OCI-LY3 (cell line): Measurements from ENCODE around the gene NCOA5.

Experiments
- H2AFZ ChIP-seq: fragments of 200-600, 300-600 bp; shearing (Covaris generic); 2 replicates; pipeline ENCODE4 v1.6.0; 2014; ENCODE audit warnings: antibody characterized with exemption, low read depth, low read length
- H3K27ac ChIP-seq: fragments of 200-600, 300-600 bp; sonication (generic); 2 replicates; pipeline ENCODE4 v1.5.1; 2014; ENCODE audit warnings: mild to moderate bottlenecking, low read length, moderate library complexity, mixed read lengths
- H3K27me3 ChIP-seq: fragments of 200-600, 300-600 bp; sonication (generic); 2 replicates; pipeline ENCODE4 v1.6.1; 2014; ENCODE audit warnings: low read depth, low read length, mixed read lengths
- H3K36me3 ChIP-seq: fragments of 200-600, 300-600 bp; sonication (generic); replicated peaks from 2 replicates; pipeline ENCODE3; 2014; ENCODE audit warnings: low read depth, low read length, mixed read lengths
- H3K4me1 ChIP-seq: fragments of 300-600, 200-600 bp; sonication (generic); 2 replicates; pipeline ENCODE4 v1.6.1; 2014; ENCODE audit warnings: low read length, mixed read lengths
- H3K4me2 ChIP-seq: fragments of 200-600, 300-600 bp; sonication (generic); 2 replicates; pipeline ENCODE4 v1.6.1; 2014; ENCODE audit warnings: low read length, mixed read lengths
- H3K4me3 ChIP-seq: fragments of 300-600, 200-600 bp; sonication (generic); 2 replicates; pipeline ENCODE4 v1.5.1; 2014; ENCODE audit warnings: antibody characterized with exemption, mild to moderate bottlenecking, low read length, moderate library complexity
- H3K79me2 ChIP-seq: fragments of 300-600, 200-600 bp; shearing (Covaris generic); 2 replicates; pipeline ENCODE4 v1.6.1; 2014; ENCODE audit warnings: mild to moderate bottlenecking, low read length, mixed read lengths
- H3K9ac ChIP-seq: fragments of 300-600, 200-600 bp; shearing (Covaris generic); 2 replicates; pipeline ENCODE4 v1.6.0; 2014; ENCODE audit warnings: mild to moderate bottlenecking, low read length, moderate library complexity
- H3K9me3 ChIP-seq: fragments of 200-600, 300-600 bp; shearing (Covaris generic); 2 replicates; pipeline ENCODE4 v1.6.1; 2014; ENCODE audit warnings: low read length, mixed read lengths; ENCODE audit not compliant: insufficient read depth
- H4K20me1 ChIP-seq: fragments of 200-600, 300-600 bp; sonication (generic); 2 replicates; pipeline ENCODE4 v1.6.1; 2016; ENCODE audit warnings: low read length, mixed read lengths; ENCODE audit not compliant: insufficient read depth
- EZH2phosphoT487 ChIP-seq: fragments of 200-600 bp; shearing (Covaris generic); IDR thresholded peaks from 2 replicates; pipeline ENCODE4 v1.6.1; 2018; ENCODE audit warnings: antibody characterized with exemption, mixed run types, low read depth
- TF ChIP-seq, protein P1 (sequence below): fragments of 200-600, 300-600 bp; sonication (generic); IDR thresholded peaks from 2 replicates; pipeline ENCODE4 v1.5.1; 2014; ENCODE audit warnings: antibody characterized with exemption, low read length, low read depth

Gene NCOA5

DNA sequence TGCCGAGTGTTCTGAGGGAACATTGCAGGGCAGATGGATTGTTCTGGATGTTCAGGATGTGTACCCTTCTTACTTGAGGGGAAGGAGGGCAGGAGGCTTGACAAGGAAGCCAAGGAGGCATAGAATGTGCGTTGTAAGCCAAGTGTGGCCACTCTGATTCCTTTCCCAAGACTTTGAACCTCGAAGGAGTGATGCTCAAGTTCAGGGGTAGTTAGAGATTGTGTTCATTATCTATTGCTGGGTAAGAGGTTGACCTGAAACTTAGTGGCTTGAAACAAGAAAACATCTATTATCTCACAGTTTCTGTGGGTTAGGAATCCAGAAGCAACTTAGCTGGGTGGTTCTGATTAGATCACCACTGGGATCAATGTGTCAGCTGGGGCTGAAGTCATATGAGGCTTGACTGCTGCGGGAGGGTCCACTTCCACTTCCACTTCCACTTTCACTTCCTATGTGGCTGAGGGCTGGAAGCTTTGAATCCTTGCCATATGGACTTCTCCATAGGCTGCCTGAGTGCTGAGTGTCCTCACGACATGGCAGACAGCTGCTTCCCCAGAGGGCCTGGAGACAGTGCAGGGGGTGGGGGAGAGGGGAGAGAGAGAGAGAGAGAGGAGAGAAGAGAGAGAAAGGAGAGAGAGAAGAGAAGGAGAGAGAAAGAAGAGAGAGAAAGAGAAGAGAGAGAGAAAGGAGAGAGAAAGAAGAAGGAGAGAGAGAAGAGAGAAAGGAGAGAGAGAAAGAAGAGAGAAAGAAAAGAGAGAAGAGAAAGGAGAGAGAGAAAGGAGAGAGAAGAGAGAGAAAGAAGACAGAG, 21.5 kb upstream of the NCOA5 start:
- H3K9me3 ChIP-seq = no peaks in the 10 kb centered on the region
- no peak overlapping the region for H2AFZ ChIP-seq
- H4K20me1 ChIP-seq = no peaks in the 10 kb centered on the region
- no peaks in the 10 kb centered on the region for H3K36me3 ChIP-seq
- H3K27me3 ChIP-seq = no peaks in the 10 kb centered on the region
- H3K4me1 ChIP-seq = peaks cover 86% of the 10 kb centered on the region
- peak; percentile 85 for TF ChIP-seq EZH2phosphoT487
- TF ChIP-seq, protein P1, sequence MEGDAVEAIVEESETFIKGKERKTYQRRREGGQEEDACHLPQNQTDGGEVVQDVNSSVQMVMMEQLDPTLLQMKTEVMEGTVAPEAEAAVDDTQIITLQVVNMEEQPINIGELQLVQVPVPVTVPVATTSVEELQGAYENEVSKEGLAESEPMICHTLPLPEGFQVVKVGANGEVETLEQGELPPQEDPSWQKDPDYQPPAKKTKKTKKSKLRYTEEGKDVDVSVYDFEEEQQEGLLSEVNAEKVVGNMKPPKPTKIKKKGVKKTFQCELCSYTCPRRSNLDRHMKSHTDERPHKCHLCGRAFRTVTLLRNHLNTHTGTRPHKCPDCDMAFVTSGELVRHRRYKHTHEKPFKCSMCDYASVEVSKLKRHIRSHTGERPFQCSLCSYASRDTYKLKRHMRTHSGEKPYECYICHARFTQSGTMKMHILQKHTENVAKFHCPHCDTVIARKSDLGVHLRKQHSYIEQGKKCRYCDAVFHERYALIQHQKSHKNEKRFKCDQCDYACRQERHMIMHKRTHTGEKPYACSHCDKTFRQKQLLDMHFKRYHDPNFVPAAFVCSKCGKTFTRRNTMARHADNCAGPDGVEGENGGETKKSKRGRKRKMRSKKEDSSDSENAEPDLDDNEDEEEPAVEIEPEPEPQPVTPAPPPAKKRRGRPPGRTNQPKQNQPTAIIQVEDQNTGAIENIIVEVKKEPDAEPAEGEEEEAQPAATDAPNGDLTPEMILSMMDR = no peak
- H3K9ac ChIP-seq = peak overlapping the region; percentile 79
- H3K27ac ChIP-seq = peak overlapping the region; percentile 90
- peaks cover 40% of the 10 kb centered on the region for H3K79me2 ChIP-seq
- H3K4me3 ChIP-seq = peak overlapping the region; percentile 70
- H3K4me2 ChIP-seq = peak overlapping the region; percentile 87

DNA sequence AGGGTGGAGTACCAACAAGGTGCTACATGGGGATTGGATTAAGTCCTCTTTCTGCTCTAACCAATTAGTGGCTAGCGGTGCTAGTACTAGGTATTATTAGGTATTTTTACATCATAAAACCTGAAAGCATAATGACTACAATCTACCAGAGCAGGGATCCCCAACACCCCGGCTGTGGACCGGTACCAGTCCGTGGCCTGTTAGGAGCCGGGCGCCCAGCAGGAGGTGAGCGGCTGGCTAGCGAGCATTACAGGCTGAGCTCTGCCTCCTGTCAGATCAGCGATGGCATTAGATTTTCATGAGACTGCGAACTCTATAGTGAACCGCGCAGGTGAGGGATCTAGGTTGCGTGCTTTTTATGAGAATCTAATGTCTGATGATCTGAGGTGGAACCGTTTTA, 19.2 kb upstream of the NCOA5 start:
- peak overlapping the region; percentile 90 for H3K27ac ChIP-seq

DNA sequence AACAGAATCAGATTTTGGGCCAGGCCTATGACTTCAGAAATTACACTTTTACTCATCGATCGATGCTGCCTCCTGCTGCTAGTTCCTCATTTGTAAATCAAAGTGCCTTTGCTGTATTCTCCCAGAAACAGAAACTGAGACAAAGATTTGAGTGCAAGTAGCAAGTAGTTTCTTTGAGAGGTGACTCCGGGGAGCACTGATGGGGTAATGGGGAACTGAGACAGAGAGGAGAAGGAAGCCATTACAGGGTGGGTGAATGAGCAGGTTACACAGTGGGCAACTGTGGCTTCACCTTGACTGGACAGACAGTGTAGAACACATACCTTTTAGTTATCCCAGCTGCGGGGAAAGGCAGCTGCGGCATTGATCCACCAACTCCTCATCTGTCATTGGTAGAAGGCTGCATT, 18.7 kb upstream of the NCOA5 start:
- peak overlapping the region; percentile 90 for H3K27ac ChIP-seq
- H3K4me3 ChIP-seq = peak overlapping the region; percentile 70
- no peaks in the 10 kb centered on the region for H3K9me3 ChIP-seq
- H3K79me2 ChIP-seq = peaks cover 40% of the 10 kb centered on the region
- H3K9ac ChIP-seq = peak overlapping the region; percentile 79
- no peak overlapping the region for H2AFZ ChIP-seq
- no peaks in the 10 kb centered on the region for H3K27me3 ChIP-seq
- no peaks in the 10 kb centered on the region for H4K20me1 ChIP-seq
- H3K36me3 ChIP-seq = peaks cover 2% of the 10 kb centered on the region
- H3K4me1 ChIP-seq = peaks cover 82% of the 10 kb centered on the region
- no peak for TF ChIP-seq EZH2phosphoT487
- TF ChIP-seq, protein P1 = peak; percentile 25
- H3K4me2 ChIP-seq = peak overlapping the region; percentile 87

More for the DNA sequence above, 19.2 kb upstream of the NCOA5 start:
- Histone ChIP-seq H2AFZ (no peak overlapping the region), H3K4me3 (peak overlapping the region; percentile 70), H3K4me2 (peak overlapping the region; percentile 87), H3K79me2 (peaks cover 40% of the 10 kb centered on the region), H4K20me1 (no peaks in the 10 kb centered on the region), H3K9me3 (no peaks in the 10 kb centered on the region), H3K27me3 (no peaks in the 10 kb centered on the region), H3K4me1 (peaks cover 87% of the 10 kb centered on the region), H3K36me3 (no peaks in the 10 kb centered on the region), H3K9ac (peak overlapping the region; percentile 79)
- TF ChIP-seq EZH2phosphoT487 = no peak
- TF ChIP-seq, protein P1 = no peak

DNA sequence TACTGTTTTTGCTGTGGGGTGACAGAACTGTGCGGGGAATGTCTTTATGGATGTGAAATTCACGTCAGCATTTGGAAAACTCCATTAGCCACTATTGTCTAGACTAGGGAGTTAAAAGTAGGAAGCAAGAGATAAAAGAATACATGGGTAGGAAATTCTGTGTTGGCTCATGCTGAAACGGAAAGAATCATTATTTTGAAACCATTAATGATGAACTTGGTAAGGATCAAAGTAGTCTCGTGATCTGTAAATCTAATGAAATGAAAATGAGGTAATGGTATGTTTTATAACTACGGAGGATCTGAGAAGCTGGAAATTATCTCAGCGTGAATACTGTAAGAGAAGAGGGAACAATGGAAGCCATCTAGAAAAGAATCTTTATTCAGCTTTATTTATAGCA, 17.3 kb upstream of the NCOA5 start:
- peak overlapping the region; percentile 72 for H3K9ac ChIP-seq
- H3K4me2 ChIP-seq = peak overlapping the region; percentile 66
- no peaks in the 10 kb centered on the region for H3K27me3 ChIP-seq

More for the DNA sequence above, 17.3 kb upstream of the NCOA5 start:
- peak overlapping the region; percentile 31 for H3K4me3 ChIP-seq
- peaks cover 36% of the 10 kb centered on the region for H3K79me2 ChIP-seq
- TF ChIP-seq EZH2phosphoT487 = no peak
- TF ChIP-seq, protein P1 = no peak
- peaks cover 9% of the 10 kb centered on the region for H3K36me3 ChIP-seq
- H3K27ac ChIP-seq = peak overlapping the region; percentile 90
- peak overlapping the region; percentile 35 for H2AFZ ChIP-seq
- peaks cover 74% of the 10 kb centered on the region for H3K4me1 ChIP-seq
- no peaks in the 10 kb centered on the region for H4K20me1 ChIP-seq
- H3K9me3 ChIP-seq = peaks cover 7% of the 10 kb centered on the region; the same call in 1 of the 2 replicates
